OCI-M2 (cell line): Measurements from ENCODE around the gene FCN2.

ENCODE experiments used
- DNase-seq: peaks from one replicate; lab custom pipeline; 2025; ENCODE audit not compliant: unreplicated experiment; lab: John Stamatoyannopoulos, UW

The FCN2 gene

GRCh38 chr9:134887686-134888602 is 7.3 kb downstream of the FCN2 start:
- DNase-seq: no peak

- no peak for DNase-seq
Measured at GRCh38 chr9:134888603-134889190, 8.1 kb downstream of the FCN2 start.

GRCh38 chr9:134889386-134890154 is 9.0 kb downstream of the FCN2 start:
- no peak for DNase-seq

- DNase-seq: no peak
Measured at GRCh38 chr9:134890155-134890495, 9.5 kb downstream of the FCN2 start.

GRCh38 chr9:134891053-134891452 is 10.4 kb downstream of the FCN2 start:
- DNase-seq: no peak

- no peak for DNase-seq
Measured at GRCh38 chr9:134891713-134892112, 11.1 kb downstream of the FCN2 start.

GRCh38 chr9:134892221-134892620 is 11.6 kb downstream of the FCN2 start:
- DNase-seq: no peak

- DNase-seq: no peak
Measured at GRCh38 chr9:134892820-134893420, 12.3 kb downstream of the FCN2 start.

GRCh38 chr9:134894136-134894860 is 13.7 kb downstream of the FCN2 start:
- no peak for DNase-seq

GRCh38 chr9:134895097-134895496 is 14.5 kb downstream of the FCN2 start:
- DNase-seq: no peak

- no peak for DNase-seq
Measured at GRCh38 chr9:134895567-134895907, 14.9 kb downstream of the FCN2 start.

GRCh38 chr9:134895908-134896833 is 15.6 kb downstream of the FCN2 start:
- no peak for DNase-seq

- DNase-seq: no peak
Measured at GRCh38 chr9:134896834-134897583, 16.4 kb downstream of the FCN2 start.

GRCh38 chr9:134897584-134898170 is 17.1 kb downstream of the FCN2 start:
- DNase-seq: no peak

- DNase-seq: no peak
Measured at GRCh38 chr9:134898319-134898718, 17.7 kb downstream of the FCN2 start.

- DNase-seq: no peak
Measured at GRCh38 chr9:134899168-134899567, 18.6 kb downstream of the FCN2 start.

GRCh38 chr9:134899818-134900217 is 19.2 kb downstream of the FCN2 start:
- no peak for DNase-seq

GRCh38 chr9:134902936-134903335 is 22.3 kb downstream of the FCN2 start:
- DNase-seq: no peak
